Kidney capillary endothelial cell (primary cell): ENCODE results near the gene GRIK5.

Experiments
- DNase-seq: peaks from one replicate; pipeline ENCODE4 v3.0.0-alpha.2; 2018; ENCODE audit warnings: low spot score

Gene GRIK5

DNA sequence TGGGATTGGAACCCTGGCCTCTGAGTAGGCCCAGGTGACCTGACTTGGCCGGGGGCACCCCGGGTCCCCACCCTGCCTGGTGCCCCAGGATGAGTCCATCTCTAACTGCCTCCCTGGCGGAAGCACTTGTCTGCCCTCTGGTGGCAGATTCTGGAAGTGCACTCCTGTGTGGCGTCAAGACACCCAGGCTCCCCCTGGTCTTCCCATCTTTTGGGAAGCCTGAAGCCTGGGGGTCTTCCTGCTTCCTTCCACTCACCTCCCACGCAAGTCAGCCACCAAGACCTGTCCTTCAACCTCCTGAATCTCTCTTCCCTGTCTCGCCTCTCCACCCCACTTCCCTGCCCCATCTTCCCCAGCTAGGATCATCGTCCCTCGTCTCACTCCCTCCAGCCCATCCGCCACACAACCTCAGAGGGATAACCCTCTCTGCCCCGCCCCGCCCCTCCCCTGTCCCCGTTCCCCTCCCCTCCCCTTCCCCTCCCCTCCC lies 118.3 kb downstream of the GRIK5 start:
- peak; percentile 57 for DNase-seq
